Testis (tissue), 2 donors: Measurements from ENCODE around the gene ACSS2.
"Not testable (repeated sequence)": the region's sequence is repeated elsewhere in the genome, so short reads cannot be mapped to it uniquely, and the experiment has no call there.

Experiments
- CTCF ChIP-seq, 3 experiments: fragments of 450-650 bp in 2 of 3; fragments of 200-600 bp in 1 of 3; sonication (generic) in 1 of 3; IDR thresholded peaks; one replicate each; pipeline ENCODE4 v1.5.1; 2016 to 2019; ENCODE audit warnings: antibody characterized with exemption in 3 of 3, mild to moderate bottlenecking in 2 of 3, moderate library complexity in 1 of 3
- POLR2A ChIP-seq: fragments of 450-650 bp; IDR thresholded peaks from one replicate; pipeline ENCODE4 v1.6.1; 2017; ENCODE audit warnings: antibody characterized with exemption, mild to moderate bottlenecking, moderate library complexity

DNA sequence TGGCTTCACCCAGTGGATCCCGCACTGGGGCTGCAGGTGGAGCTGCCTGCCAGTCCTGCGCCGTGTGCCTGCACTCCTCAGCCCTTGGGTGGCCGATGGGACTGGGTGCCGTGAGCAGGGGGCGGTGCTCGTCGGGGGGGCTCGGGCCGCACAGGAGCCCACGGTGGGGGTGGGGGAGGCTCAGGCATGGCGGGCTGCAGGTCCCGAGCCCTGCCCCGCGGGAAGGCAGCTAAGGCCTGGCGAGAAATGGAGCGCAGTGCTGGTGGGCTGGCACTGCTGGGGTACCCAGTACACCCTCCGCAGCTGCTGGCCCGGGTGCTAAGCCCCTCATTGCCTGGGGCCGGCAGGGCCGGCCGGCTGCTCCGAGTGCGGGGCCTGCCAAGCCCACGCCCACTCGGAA, 22.3 kb downstream of the ACSS2 start:
- not testable (repeated sequence) for TF ChIP-seq CTCF (IDR thresholded peaks at IDR 0.05); POLR2A
